GM12872 (cell line): ENCODE results near the gene TMEM132D.

ENCODE experiments used
- CTCF ChIP-seq: IDR thresholded peaks from 3 replicates; pipeline ENCODE4 v1.5.1; 2011; ENCODE audit warnings: low read depth, mild to moderate bottlenecking, low read length, moderate library complexity; ENCODE audit not compliant: insufficient read depth

TMEM132D gene

GRCh38 chr12:129258781-129259318 is 645.0 kb downstream of the TMEM132D start:
- TF ChIP-seq CTCF, result no peak

GRCh38 chr12:129257524-129257923 is 646.3 kb downstream of the TMEM132D start:
- TF ChIP-seq CTCF, result no peak

GRCh38 chr12:129246630-129247029 is 657.2 kb downstream of the TMEM132D start:
- TF ChIP-seq CTCF, result no peak

GRCh38 chr12:129245769-129246168 is 658.1 kb downstream of the TMEM132D start:
- no peak for TF ChIP-seq CTCF

- TF ChIP-seq CTCF, result no peak
Observed at GRCh38 chr12:129241852-129242251, 662.0 kb downstream of the TMEM132D start.

GRCh38 chr12:129237881-129238280 is 665.9 kb downstream of the TMEM132D start:
- TF ChIP-seq CTCF, result no peak

- no peak for TF ChIP-seq CTCF
Observed at GRCh38 chr12:129234209-129234608, 669.6 kb downstream of the TMEM132D start.

- TF ChIP-seq CTCF, result no peak
Observed at GRCh38 chr12:129231491-129231890, 672.3 kb downstream of the TMEM132D start.
